K562 (cell line): Measurements from ENCODE around the gene MYO18A. TPM values are rescaled to one million over a fixed set of nuclear protein-coding genes. Genes with fewer than 3 reads are reported as not detected.
A peak's percentile ranks its signal among the peaks of the same experiment; 100 is the strongest.

Source experiments
- CHD2 ChIP-seq: IDR thresholded peaks from 2 replicates; pipeline ENCODE4 v1.6.1; 2011; ENCODE audit warnings: low read depth, low read length
- CREB1 ChIP-seq, 2 experiments: sonication (generic) in 1 of 2; formaldehyde crosslinking in 1 of 2; IDR thresholded peaks; 2 replicates each; pipeline versions ENCODE4 v1.6.1 to v1.8.0; 2012 to 2022; ENCODE audit warnings: inconsistent platforms in 1 of 2, mild to moderate bottlenecking in 1 of 2, missing genetic modification reagents in 1 of 2, moderate library complexity in 1 of 2
- ETS2 ChIP-seq: IDR thresholded peaks from 2 replicates; pipeline ENCODE4 v1.6.1; 2016; ENCODE audit warnings: borderline replicate concordance, missing genetic modification characterization, mild to moderate bottlenecking, moderate library complexity, missing compliant biosample characterization; ENCODE audit not compliant: poor library complexity, severe bottlenecking
- EZH2 ChIP-seq: IDR thresholded peaks from 2 replicates; pipeline ENCODE4 v1.6.1; 2012; ENCODE audit warnings: low read depth, mild to moderate bottlenecking, inconsistent platforms, low read length, borderline replicate concordance
- HDGF ChIP-seq: fragments of 450-650 bp; IDR thresholded peaks from 2 replicates; pipeline ENCODE4 v1.6.1; 2016
- ILK ChIP-seq: fragments of 450-650 bp; IDR thresholded peaks from 2 replicates; pipeline ENCODE4 v1.6.1; 2016; ENCODE audit warnings: missing genetic modification characterization, low read depth, mild to moderate bottlenecking, missing compliant biosample characterization, moderate library complexity, borderline replicate concordance
- KLF10 ChIP-seq: fragments of 250-450 bp; sonication (Bioruptor Pico); IDR thresholded peaks from 2 replicates; pipeline ENCODE4 v1.6.1; 2021; ENCODE audit warnings: matching md5 sums
- KLF13 ChIP-seq: fragments of 450-650 bp; IDR thresholded peaks from 2 replicates; pipeline ENCODE4 v1.6.1; 2016; ENCODE audit warnings: missing genetic modification characterization, low read depth, mild to moderate bottlenecking, missing compliant biosample characterization, moderate library complexity, borderline replicate concordance
- KLF16 ChIP-seq: IDR thresholded peaks from 2 replicates; pipeline ENCODE4 v1.6.1; 2016; ENCODE audit warnings: antibody characterized with exemption
- MYC ChIP-seq, 2 experiments: fragments of 250-450 bp in 1 of 2; sonication (Bioruptor Pico) in 1 of 2; IDR thresholded peaks; 2 replicates each; pipeline versions ENCODE4 v1.5.1 to v1.6.1; 2012 to 2021; ENCODE audit warnings: low read depth in 2 of 2, borderline replicate concordance in 1 of 2, improper control_type of control experiment in 1 of 2, low read length in 1 of 2, mild to moderate bottlenecking in 1 of 2, moderate library complexity in 1 of 2
- MYNN ChIP-seq, 2 experiments: sonication (generic); formaldehyde crosslinking in 1 of 2; IDR thresholded peaks; 2 replicates each; pipeline versions ENCODE4 v1.5.0 to v1.6.1; 2016 to 2020; ENCODE audit warnings: antibody characterized with exemption in 1 of 2, missing genetic modification reagents in 1 of 2
- POLR2B ChIP-seq: fragments of 450-650 bp; IDR thresholded peaks from 2 replicates; pipeline ENCODE4 v1.6.1; 2018; ENCODE audit warnings: low read depth; ENCODE audit not compliant: partially characterized antibody
- PPARD ChIP-seq: fragments of 250-450 bp; sonication (Bioruptor Pico); IDR thresholded peaks from 2 replicates; pipeline ENCODE4 v1.8.0; 2022; ENCODE audit warnings: inconsistent platforms, mild to moderate bottlenecking, moderate library complexity
- RB1 ChIP-seq: fragments of 450-650 bp; IDR thresholded peaks from 2 replicates; pipeline ENCODE4 v1.6.1; 2017; ENCODE audit warnings: low read depth, mild to moderate bottlenecking
- RBFOX2 ChIP-seq: fragments of 200-400 bp; formaldehyde crosslinking; IDR thresholded peaks from 2 replicates; pipeline ENCODE4 v1.6.1; 2017; ENCODE audit warnings: low read depth, mild to moderate bottlenecking, low read length, moderate library complexity
- RBM14 ChIP-seq: fragments of 200-400 bp; formaldehyde crosslinking; IDR thresholded peaks from 2 replicates; pipeline ENCODE4 v1.6.1; 2018; ENCODE audit warnings: low read depth, mild to moderate bottlenecking, low read length, moderate library complexity, borderline replicate concordance; ENCODE audit not compliant: insufficient read depth
- RFX5 ChIP-seq: IDR thresholded peaks from 2 replicates; pipeline ENCODE4 v1.6.1; 2011; ENCODE audit warnings: low read depth, mild to moderate bottlenecking, improper control_type of control experiment, low read length
- SMC3 ChIP-seq: conservative IDR thresholded peaks from 2 replicates; pipeline ENCODE4 v1.6.1; 2011; ENCODE audit warnings: low read depth, low read length, improper control_type of control experiment; ENCODE audit not compliant: insufficient read depth
- ZC3H8 ChIP-seq: fragments of 450-650 bp; IDR thresholded peaks from 2 replicates; pipeline ENCODE4 v1.6.1; 2017
- ZNF174 ChIP-seq: fragments of 250-450 bp; sonication (Bioruptor Pico); IDR thresholded peaks from 2 replicates; pipeline ENCODE4 v1.4.0; 2020; ENCODE audit warnings: mild to moderate bottlenecking
- ZNF282 ChIP-seq: sonication (generic); formaldehyde crosslinking; IDR thresholded peaks from 2 replicates; pipeline ENCODE4 v1.8.1; 2023; ENCODE audit warnings: missing genetic modification reagents
- ZNF347 ChIP-seq: fragments of 450-650 bp; formaldehyde crosslinking; IDR thresholded peaks from 2 replicates; pipeline ENCODE4 v1.4.0; 2020; ENCODE audit warnings: low read depth, mild to moderate bottlenecking, moderate library complexity
- ZNF586 ChIP-seq: fragments of 450-650 bp; formaldehyde crosslinking; conservative IDR thresholded peaks from 2 replicates; pipeline ENCODE4 v1.4.0; 2020; ENCODE audit warnings: mild to moderate bottlenecking, moderate library complexity
- ZNF592 ChIP-seq: fragments of 450-650 bp; IDR thresholded peaks from 2 replicates; pipeline ENCODE4 v1.6.1; 2017; ENCODE audit warnings: antibody characterized with exemption, mild to moderate bottlenecking
- polyA plus RNA-seq, 8 experiments: library from polyadenylated mRNA; depleted of rRNA in 4 of 8; stranded (reverse) in 5 of 8; unstranded in 3 of 8; fragments of >200 nt; fragmentation: Nextera tagmentation in 2 of 8; fragmentation: Illumina TruSeq in 1 of 8; extraction: Ambion mirVana in 2 of 8; extraction: Trizol in 1 of 8; gene quantifications; 2 replicates each; pipeline versions ENCODE4 v1.2.1 to v1.2.3, GENCODE V29; 2011 to 2014; ENCODE audit warnings: inconsistent platforms in 1 of 8, missing spikeins in 1 of 8
- total RNA-seq, 7 experiments: library from RNA; depleted of rRNA in 6 of 7; stranded (reverse); fragments of >200 nt in 6 of 7; fragmentation: Illumina TruSeq in 2 of 7; extraction: Trizol in 2 of 7; gene quantifications; 2 replicates each; pipeline versions ENCODE4 v1.2.1 to v1.2.3, GENCODE V29; 2011 to 2021; ENCODE audit warnings: low replicate concordance in 1 of 7
- TF ChIP-seq, protein P1 (sequence below): sonication (generic); formaldehyde crosslinking; IDR thresholded peaks from 2 replicates; pipeline ENCODE4 v1.8.0; 2022; ENCODE audit warnings: mild to moderate bottlenecking, missing genetic modification reagents

The MYO18A gene
- total and polyA plus RNA-seq, 9 of the 15 experiments (the other 6 are each of a cell fraction or from before 2014, with no cell fraction given) = 2.5 to 65.4 (median 17.1) TPM

DNA sequence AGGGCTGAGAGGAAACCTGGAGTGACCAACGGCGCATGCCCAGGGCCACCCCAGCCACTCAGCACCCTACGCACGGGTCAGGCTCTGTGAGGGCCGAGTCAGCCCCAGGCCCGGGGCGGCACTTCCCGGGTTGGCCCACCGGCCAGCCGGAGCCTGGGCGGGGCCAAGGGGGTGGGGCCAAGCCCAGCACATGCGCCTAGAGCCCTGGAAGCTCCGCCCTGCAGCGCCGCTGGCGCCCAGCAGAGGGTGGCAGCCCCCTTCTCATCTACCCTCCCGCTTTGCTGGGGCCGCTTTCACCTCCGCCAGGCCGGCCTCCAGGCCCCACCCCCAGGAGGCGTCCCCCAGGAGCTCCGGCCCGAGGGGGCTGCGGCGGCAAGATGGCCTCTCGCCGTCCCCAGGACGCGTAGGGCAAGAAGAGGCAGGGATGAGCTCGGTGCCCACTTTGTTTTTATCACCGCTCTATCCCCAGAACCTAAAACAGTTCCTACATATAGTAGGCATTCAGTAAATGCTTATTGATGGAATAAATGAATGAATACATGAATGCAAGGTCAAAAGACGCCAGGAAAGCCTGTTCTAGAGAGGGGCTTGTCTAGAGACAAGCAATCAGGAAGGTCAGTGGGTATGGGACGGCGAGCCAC, 31.3 kb downstream of the MYO18A start (continued):
- no peak; the same call in 1 of the 2 replicates for TF ChIP-seq MYNN (IDR thresholded peaks at IDR 0.05)
- TF ChIP-seq MYNN (CRISPR knock-in tag; IDR thresholded peaks at IDR 0.05) = no peak
- peak; percentile 60 for TF ChIP-seq MYC (IDR thresholded peaks at IDR 0.05; ENCODE audit: low read depth, low read length)
- no peak for TF ChIP-seq MYC (CRISPR knock-in tag; IDR thresholded peaks at IDR 0.05; ENCODE audit: borderline replicate concordance, low read depth)
- peak; percentile 13; the same call in 1 of the 2 replicates for TF ChIP-seq ZNF592
- TF ChIP-seq ZNF347 (CRISPR knock-in tag) = no peak
- TF ChIP-seq, protein P1, sequence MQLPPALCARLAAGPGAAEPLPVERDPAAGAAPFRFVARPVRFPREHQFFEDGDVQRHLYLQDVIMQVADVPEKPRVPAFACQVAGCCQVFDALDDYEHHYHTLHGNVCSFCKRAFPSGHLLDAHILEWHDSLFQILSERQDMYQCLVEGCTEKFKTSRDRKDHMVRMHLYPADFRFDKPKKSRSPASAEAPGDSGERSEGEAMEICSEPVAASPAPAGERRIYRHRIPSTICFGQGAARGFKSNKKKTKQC (CRISPR knock-in tag) = no peak
- TF ChIP-seq PPARD (CRISPR knock-in tag) = no peak
- TF ChIP-seq RBFOX2 = peak; percentile 62
- no peak for TF ChIP-seq KLF13
- TF ChIP-seq HDGF = no peak
- no peak for TF ChIP-seq ZNF282 (CRISPR knock-in tag)
- no peak for TF ChIP-seq RBM14
- no peak for TF ChIP-seq CHD2
- TF ChIP-seq CREB1 (IDR thresholded peaks at IDR 0.05) = no peak
- TF ChIP-seq CREB1 (CRISPR knock-in tag; IDR thresholded peaks at IDR 0.05) = no peak
- no peak for TF ChIP-seq ETS2
- TF ChIP-seq ZNF174 (CRISPR knock-in tag) = no peak
- peak; percentile 92 for TF ChIP-seq RB1
- no peak for TF ChIP-seq RFX5
- TF ChIP-seq ILK (tag) = no peak
- TF ChIP-seq ZNF586 (CRISPR knock-in tag) = no peak
- peak; percentile 93 for TF ChIP-seq SMC3
- no peak for TF ChIP-seq KLF10
- no peak for TF ChIP-seq EZH2
- TF ChIP-seq POLR2B = no peak
- no peak for TF ChIP-seq ZC3H8
- peak; percentile 52; the same call in 1 of the 2 replicates for TF ChIP-seq KLF16
